Neuronal stem cell (in vitro differentiated cells): ENCODE results near the gene ATAD3A.
"Not testable (repeated sequence)": the region's sequence is repeated elsewhere in the genome, so short reads cannot be mapped to it uniquely, and the experiment has no call there.

Experiments used
- DNase-seq: peaks from one replicate; pipeline ENCODE4 v3.0.0-alpha.2; 2013; ENCODE audit warnings: low spot score
- H2AFZ ChIP-seq: one replicate; pipeline ENCODE4 v1.6.1; 2013; ENCODE audit warnings: mild to moderate bottlenecking, low read length, inconsistent platforms
- H2AK5ac ChIP-seq: 2 replicates; pipeline ENCODE4 v1.6.1; 2013; ENCODE audit warnings: low read depth, mild to moderate bottlenecking, inconsistent platforms, low read length, moderate library complexity, mixed read lengths
- H2BK120ac ChIP-seq: 2 replicates; pipeline ENCODE4 v1.6.1; 2013; ENCODE audit warnings: low read depth, mild to moderate bottlenecking, inconsistent platforms, low read length, moderate library complexity, mixed read lengths
- H2BK12ac ChIP-seq: one replicate; pipeline ENCODE4 v1.6.1; 2013; ENCODE audit warnings: low read length, inconsistent platforms
- H2BK15ac ChIP-seq: 2 replicates; pipeline ENCODE4 v1.6.1; 2013; ENCODE audit warnings: mild to moderate bottlenecking, low read length, inconsistent platforms, mixed read lengths
- H2BK5ac ChIP-seq: one replicate; pipeline ENCODE4 v1.6.1; 2013; ENCODE audit warnings: inconsistent platforms, mild to moderate bottlenecking, low read length, moderate library complexity
- H3K14ac ChIP-seq: one replicate; pipeline ENCODE4 v1.6.1; 2013; ENCODE audit warnings: low read length, inconsistent platforms
- H3K18ac ChIP-seq: 2 replicates; pipeline ENCODE4 v1.6.1; 2013; ENCODE audit warnings: low read length, inconsistent platforms
- H3K23ac ChIP-seq: 2 replicates; pipeline ENCODE4 v1.6.1; 2013; ENCODE audit warnings: low read depth, mild to moderate bottlenecking, mixed read lengths, low read length, inconsistent platforms; ENCODE audit not compliant: poor library complexity
- H3K27ac ChIP-seq: replicated peaks from 3 replicates; pipeline ENCODE4 v1.5.1; 2013; ENCODE audit warnings: low read length, inconsistent platforms
- H3K27me3 ChIP-seq, 3 experiments: 2 replicates each; pipeline ENCODE4 v1.6.1; 2013; ENCODE audit warnings: low read length in 3 of 3, mild to moderate bottlenecking in 2 of 3, inconsistent platforms in 1 of 3, low read depth in 1 of 3, mixed read lengths in 1 of 3, moderate library complexity in 1 of 3; ENCODE audit not compliant: control insufficient read depth in 3 of 3, insufficient read depth in 3 of 3
- H3K36me3 ChIP-seq, 2 donors: replicated peaks in 1 of 2; 2 replicates each; pipeline ENCODE4 v1.6.1; 2013; ENCODE audit warnings: low read length in 2 of 2; ENCODE audit not compliant: control insufficient read depth in 2 of 2, insufficient read depth in 2 of 2
- H3K4ac ChIP-seq: 2 replicates; pipeline ENCODE4 v1.6.1; 2013; ENCODE audit warnings: inconsistent platforms, mild to moderate bottlenecking, low read length, moderate library complexity
- H3K4me1 ChIP-seq, 2 donors: 1 replicate in 1 of 2; 2 replicates in 1 of 2; pipeline ENCODE4 v1.6.1; 2013; ENCODE audit warnings: low read length in 2 of 2, low read depth in 1 of 2; ENCODE audit not compliant: control insufficient read depth in 2 of 2, insufficient read depth in 1 of 2
- H3K4me2 ChIP-seq: one replicate; pipeline ENCODE4 v1.6.1; 2013; ENCODE audit warnings: mild to moderate bottlenecking, low read length, inconsistent platforms; ENCODE audit not compliant: insufficient read depth, poor library complexity, severe bottlenecking
- H3K4me3 ChIP-seq, 2 donors: 2 replicates each; pipeline ENCODE4 v1.5.1; 2013; ENCODE audit warnings: low read length in 2 of 2, mild to moderate bottlenecking in 2 of 2, inconsistent platforms in 1 of 2, moderate library complexity in 1 of 2
- H3K79me1 ChIP-seq: one replicate; pipeline ENCODE4 v1.6.1; 2013; ENCODE audit warnings: low read depth, mild to moderate bottlenecking, inconsistent platforms, low read length, moderate library complexity
- H3K9ac ChIP-seq: one replicate; pipeline ENCODE4 v1.6.1; 2013; ENCODE audit warnings: mild to moderate bottlenecking, low read depth, low read length, inconsistent platforms; ENCODE audit not compliant: poor library complexity
- H3K9me3 ChIP-seq, 2 donors: replicated peaks in 1 of 2; 2 replicates each; pipeline versions ENCODE3 to v1.6.1; 2013; ENCODE audit warnings: low read length in 2 of 2, mild to moderate bottlenecking in 2 of 2, inconsistent platforms in 1 of 2, low read depth in 1 of 2, mixed read lengths in 1 of 2, moderate library complexity in 1 of 2; ENCODE audit not compliant: control insufficient read depth in 2 of 2, insufficient read depth in 1 of 2
- H4K8ac ChIP-seq: one replicate; pipeline ENCODE4 v1.6.1; 2013; ENCODE audit warnings: low read depth, mild to moderate bottlenecking, inconsistent platforms, low read length, moderate library complexity
- H4K91ac ChIP-seq: one replicate; pipeline ENCODE4 v1.6.1; 2013; ENCODE audit warnings: low read length, low read depth, mild to moderate bottlenecking, inconsistent platforms; ENCODE audit not compliant: poor library complexity
- WGBS, 2 donors: extraction: QIAGEN DNeasy Blood & Tissue Kit; methylation state at CpG; one replicate each; pipeline ENCODE4 v1.1.7; 2013; ENCODE audit warnings: missing lambda C conversion rate in 2 of 2, mixed read lengths in 1 of 2; ENCODE audit not compliant: insufficient read length in 2 of 2, insufficient replicate concordance in 1 of 2; ENCODE audit errors: extremely low coverage in 2 of 2; 5-methylcytosine and 5-hydroxymethylcytosine counted together

The ATAD3A gene

GRCh38 chr1:1522536-1522935 lies 10.6 kb downstream of the ATAD3A start:
- not testable (repeated sequence) for H3K9ac ChIP-seq, H2BK12ac ChIP-seq, H3K14ac ChIP-seq, H2AFZ ChIP-seq, H3K4me3 ChIP-seq, DNase-seq, H3K18ac ChIP-seq, H3K9me3 ChIP-seq, H3K4me1 ChIP-seq, H3K23ac ChIP-seq, H3K79me1 ChIP-seq, H3K27me3 ChIP-seq, H2AK5ac ChIP-seq, H2BK120ac ChIP-seq, H4K91ac ChIP-seq, H3K27ac ChIP-seq, H4K8ac ChIP-seq, H3K4me2 ChIP-seq, H2BK15ac ChIP-seq, H2BK5ac ChIP-seq, H3K4ac ChIP-seq
- peaks cover 9 to 41% of the 10 kb centered on the region in 2 donors for H3K36me3 ChIP-seq
- whole genome bisulfite sequencing, 2 donors, result no CpG with 5 or more reads among the region's 30 CpGs

GRCh38 chr1:1523226-1523625 lies 11.3 kb downstream of the ATAD3A start:
- not testable (repeated sequence) for H3K27me3 ChIP-seq, H3K4ac ChIP-seq, H3K4me3 ChIP-seq, H4K8ac ChIP-seq, H3K4me2 ChIP-seq, H2BK120ac ChIP-seq, H3K9me3 ChIP-seq, DNase-seq, H3K9ac ChIP-seq, H4K91ac ChIP-seq, H3K27ac ChIP-seq, H3K18ac ChIP-seq, H3K23ac ChIP-seq, H2AK5ac ChIP-seq, H2BK15ac ChIP-seq, H2AFZ ChIP-seq, H3K4me1 ChIP-seq, H2BK5ac ChIP-seq, H3K14ac ChIP-seq, H3K79me1 ChIP-seq
- Histone ChIP-seq H2BK12ac (peak overlapping the region; percentile 30), H3K36me3 (peaks cover 5 to 42% of the 10 kb centered on the region in 2 donors)
- no CpG with 5 or more reads among the region's 31 CpGs for WGBS, 2 donors

DNA sequence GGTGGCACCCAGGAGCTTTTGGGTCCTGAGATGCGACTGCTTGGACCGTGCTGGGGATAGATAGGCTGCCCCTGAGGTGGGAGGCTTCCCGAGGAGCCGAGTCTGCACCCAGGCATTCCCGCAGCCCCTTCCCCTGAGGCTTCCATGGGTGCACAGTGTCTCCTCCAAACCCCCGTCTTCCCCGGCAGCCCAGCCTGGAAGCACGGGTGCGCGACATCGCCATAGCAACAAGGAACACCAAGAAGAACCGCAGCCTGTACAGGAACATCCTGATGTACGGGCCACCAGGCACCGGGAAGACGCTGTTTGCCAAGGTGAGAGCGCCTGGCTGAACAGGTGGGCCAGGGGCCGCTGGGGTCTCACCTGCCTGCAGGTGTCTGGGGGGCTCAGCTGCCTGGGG lies 11.7 kb downstream of the ATAD3A start:
- WGBS, 2 donors, result no CpG with 5 or more reads among the region's 17 CpGs
- not testable (repeated sequence) for H2AK5ac ChIP-seq, H3K14ac ChIP-seq

DNA sequence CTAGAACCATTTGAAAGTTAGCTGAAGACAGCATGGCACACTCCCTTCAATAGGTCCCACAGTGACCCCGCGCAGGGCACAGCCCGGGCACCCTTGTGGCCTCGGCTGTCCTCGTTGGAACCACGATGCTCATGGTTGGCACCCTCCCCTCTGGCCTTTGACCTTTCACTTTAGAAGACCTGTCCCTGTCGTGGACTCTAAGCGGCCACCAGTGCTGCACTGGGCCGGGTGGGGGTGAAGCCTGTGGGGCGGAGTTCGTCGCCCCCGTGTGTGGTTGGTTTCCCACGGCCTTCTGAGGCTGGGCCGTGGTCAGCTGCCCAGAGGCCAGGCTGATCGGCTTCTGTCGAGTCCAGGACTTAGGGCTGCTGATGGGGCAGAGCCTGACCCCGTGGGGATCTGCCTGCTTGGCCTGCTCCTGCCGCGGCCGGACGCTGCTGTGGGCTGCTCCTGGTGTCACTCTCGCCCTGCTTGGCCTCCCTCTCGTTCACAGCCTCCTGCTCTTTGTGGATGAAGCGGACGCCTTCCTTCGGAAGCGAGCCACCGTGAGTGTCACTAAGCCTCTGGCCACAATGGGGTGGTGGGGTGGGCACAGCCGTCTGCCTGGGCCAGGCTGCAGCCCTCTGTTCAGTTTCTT lies 12.9 kb downstream of the ATAD3A start:
- H3K79me1 ChIP-seq, H3K27ac ChIP-seq, H3K23ac ChIP-seq, H4K8ac ChIP-seq, H3K18ac ChIP-seq, H2BK120ac ChIP-seq, H3K14ac ChIP-seq, H3K9ac ChIP-seq, H2AK5ac ChIP-seq, H3K27me3 ChIP-seq, H3K4me1 ChIP-seq, DNase-seq, H2BK12ac ChIP-seq, H2BK15ac ChIP-seq, H3K4me3 ChIP-seq, H3K9me3 ChIP-seq, H3K4ac ChIP-seq, H2BK5ac ChIP-seq, H3K4me2 ChIP-seq, H4K91ac ChIP-seq, H2AFZ ChIP-seq: not testable (repeated sequence)
- H3K36me3 ChIP-seq, result peaks cover 13 to 50% of the 10 kb centered on the region in 2 donors
- WGBS, 2 donors, result no CpG with 5 or more reads among the region's 30 CpGs

More for the DNA sequence above, 11.7 kb downstream of the ATAD3A start:
- H3K36me3 ChIP-seq, result peaks cover 6 to 42% of the 10 kb centered on the region in 2 donors
- H3K4me1 ChIP-seq, H3K9me3 ChIP-seq, H2BK120ac ChIP-seq, DNase-seq, H3K79me1 ChIP-seq, H2BK5ac ChIP-seq, H4K8ac ChIP-seq, H2AFZ ChIP-seq, H3K27me3 ChIP-seq, H4K91ac ChIP-seq, H3K27ac ChIP-seq, H3K4ac ChIP-seq, H3K4me2 ChIP-seq, H3K18ac ChIP-seq, H3K23ac ChIP-seq, H3K9ac ChIP-seq, H2BK15ac ChIP-seq, H3K4me3 ChIP-seq: not testable (repeated sequence)
- H2BK12ac ChIP-seq, result peak overlapping the region; percentile 30
